GM23338 (cell line): ENCODE data around the gene LCP1.

Source experiments
- CREB1 ChIP-seq: fragments of 250-450 bp; sonication (Bioruptor Pico); IDR thresholded peaks from 2 replicates; pipeline ENCODE4 v1.5.0; 2020; ENCODE audit warnings: low read depth, mild to moderate bottlenecking, moderate library complexity
- EZH2 ChIP-seq: fragments of 200-600 bp; sonication (generic); IDR thresholded peaks from one replicate; pipeline ENCODE4 v1.8.0; 2017; ENCODE audit warnings: antibody characterized with exemption, mild to moderate bottlenecking, low read depth; ENCODE audit not compliant: unreplicated experiment
- EZH2phosphoT487 ChIP-seq: fragments of 200-600 bp; sonication (generic); IDR thresholded peaks from one replicate; pipeline ENCODE4 v1.8.1; 2018; ENCODE audit warnings: antibody characterized with exemption; ENCODE audit not compliant: unreplicated experiment
- JUNB ChIP-seq: IDR thresholded peaks from one replicate; pipeline ENCODE4 v1.6.1; 2016; ENCODE audit warnings: antibody characterized with exemption; ENCODE audit not compliant: unreplicated experiment
- NANOG ChIP-seq: IDR thresholded peaks from 2 replicates; pipeline ENCODE4 v1.6.1; 2016; ENCODE audit warnings: antibody characterized with exemption, borderline replicate concordance
- POLR2AphosphoS5 ChIP-seq: IDR thresholded peaks from 2 replicates; pipeline ENCODE4 v1.6.1; 2016; ENCODE audit warnings: antibody characterized with exemption, low read depth
- STAT1 ChIP-seq: IDR thresholded peaks from one replicate; pipeline ENCODE4 v1.6.1; 2016; ENCODE audit warnings: antibody characterized with exemption; ENCODE audit not compliant: unreplicated experiment
- ZNF114 ChIP-seq: fragments of 250-450 bp; sonication (Bioruptor Pico); IDR thresholded peaks from 2 replicates; pipeline ENCODE4 v1.5.0; 2020; ENCODE audit warnings: mild to moderate bottlenecking, moderate library complexity
- ZNF331 ChIP-seq: fragments of 250-450 bp; sonication (Bioruptor Pico); IDR thresholded peaks from 2 replicates; pipeline ENCODE4 v1.5.0; 2020; ENCODE audit warnings: low read depth, mild to moderate bottlenecking, moderate library complexity
- TF ChIP-seq, protein P1 (sequence below), 2 experiments: fragments of 200-600 bp in 1 of 2; sonication (generic) in 1 of 2; conservative IDR thresholded peaks; 2 replicates each; pipeline versions ENCODE4 v1.5.1 to v1.6.1; 2016 to 2017; ENCODE audit warnings: antibody characterized with exemption in 2 of 2, low read depth in 2 of 2, mild to moderate bottlenecking in 2 of 2, moderate library complexity in 1 of 2
- TF ChIP-seq, protein P2 (sequence below): IDR thresholded peaks from one replicate; pipeline ENCODE4 v1.6.1; 2018; ENCODE audit warnings: antibody characterized with exemption; ENCODE audit not compliant: unreplicated experiment
- TF ChIP-seq, protein P3 (sequence below): IDR thresholded peaks from 2 replicates; pipeline ENCODE4 v1.6.1; 2016; ENCODE audit warnings: antibody characterized with exemption
- TF ChIP-seq, protein P4 (sequence below): fragments of 250-450 bp; sonication (Bioruptor Pico); IDR thresholded peaks from 2 replicates; pipeline ENCODE4 v1.5.0; 2020; ENCODE audit warnings: mild to moderate bottlenecking, moderate library complexity

DNA sequence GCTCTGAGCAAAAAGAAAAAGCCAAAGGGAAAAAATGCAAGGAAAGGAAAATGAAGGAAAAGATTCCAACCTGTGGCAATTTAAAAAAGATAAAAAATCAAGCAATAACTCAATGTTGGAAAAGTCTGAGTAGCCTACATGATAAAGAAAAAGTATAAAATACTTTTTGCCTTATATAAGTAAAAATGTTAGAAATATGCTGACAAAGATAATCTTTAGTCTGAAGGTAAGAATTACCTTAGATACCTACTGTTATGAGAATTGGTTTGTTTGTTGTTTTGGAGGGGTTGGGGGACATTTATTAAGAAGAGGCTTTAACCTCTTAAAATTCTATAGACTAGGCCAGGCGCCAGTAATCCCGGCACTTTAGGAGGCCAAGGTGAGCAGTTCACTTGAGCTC, 47.5 kb downstream of the LCP1 start:
- TF ChIP-seq, protein P1, sequence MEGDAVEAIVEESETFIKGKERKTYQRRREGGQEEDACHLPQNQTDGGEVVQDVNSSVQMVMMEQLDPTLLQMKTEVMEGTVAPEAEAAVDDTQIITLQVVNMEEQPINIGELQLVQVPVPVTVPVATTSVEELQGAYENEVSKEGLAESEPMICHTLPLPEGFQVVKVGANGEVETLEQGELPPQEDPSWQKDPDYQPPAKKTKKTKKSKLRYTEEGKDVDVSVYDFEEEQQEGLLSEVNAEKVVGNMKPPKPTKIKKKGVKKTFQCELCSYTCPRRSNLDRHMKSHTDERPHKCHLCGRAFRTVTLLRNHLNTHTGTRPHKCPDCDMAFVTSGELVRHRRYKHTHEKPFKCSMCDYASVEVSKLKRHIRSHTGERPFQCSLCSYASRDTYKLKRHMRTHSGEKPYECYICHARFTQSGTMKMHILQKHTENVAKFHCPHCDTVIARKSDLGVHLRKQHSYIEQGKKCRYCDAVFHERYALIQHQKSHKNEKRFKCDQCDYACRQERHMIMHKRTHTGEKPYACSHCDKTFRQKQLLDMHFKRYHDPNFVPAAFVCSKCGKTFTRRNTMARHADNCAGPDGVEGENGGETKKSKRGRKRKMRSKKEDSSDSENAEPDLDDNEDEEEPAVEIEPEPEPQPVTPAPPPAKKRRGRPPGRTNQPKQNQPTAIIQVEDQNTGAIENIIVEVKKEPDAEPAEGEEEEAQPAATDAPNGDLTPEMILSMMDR (conservative IDR thresholded peaks at IDR 0.05; ENCODE audit: low read depth in 2 of 2) = no peak
- TF ChIP-seq EZH2phosphoT487 = no peak
- no peak for TF ChIP-seq POLR2AphosphoS5
- no peak for TF ChIP-seq CREB1 (CRISPR knock-in tag)
- no peak for TF ChIP-seq STAT1
- TF ChIP-seq EZH2 = no peak
- TF ChIP-seq, protein P2, sequence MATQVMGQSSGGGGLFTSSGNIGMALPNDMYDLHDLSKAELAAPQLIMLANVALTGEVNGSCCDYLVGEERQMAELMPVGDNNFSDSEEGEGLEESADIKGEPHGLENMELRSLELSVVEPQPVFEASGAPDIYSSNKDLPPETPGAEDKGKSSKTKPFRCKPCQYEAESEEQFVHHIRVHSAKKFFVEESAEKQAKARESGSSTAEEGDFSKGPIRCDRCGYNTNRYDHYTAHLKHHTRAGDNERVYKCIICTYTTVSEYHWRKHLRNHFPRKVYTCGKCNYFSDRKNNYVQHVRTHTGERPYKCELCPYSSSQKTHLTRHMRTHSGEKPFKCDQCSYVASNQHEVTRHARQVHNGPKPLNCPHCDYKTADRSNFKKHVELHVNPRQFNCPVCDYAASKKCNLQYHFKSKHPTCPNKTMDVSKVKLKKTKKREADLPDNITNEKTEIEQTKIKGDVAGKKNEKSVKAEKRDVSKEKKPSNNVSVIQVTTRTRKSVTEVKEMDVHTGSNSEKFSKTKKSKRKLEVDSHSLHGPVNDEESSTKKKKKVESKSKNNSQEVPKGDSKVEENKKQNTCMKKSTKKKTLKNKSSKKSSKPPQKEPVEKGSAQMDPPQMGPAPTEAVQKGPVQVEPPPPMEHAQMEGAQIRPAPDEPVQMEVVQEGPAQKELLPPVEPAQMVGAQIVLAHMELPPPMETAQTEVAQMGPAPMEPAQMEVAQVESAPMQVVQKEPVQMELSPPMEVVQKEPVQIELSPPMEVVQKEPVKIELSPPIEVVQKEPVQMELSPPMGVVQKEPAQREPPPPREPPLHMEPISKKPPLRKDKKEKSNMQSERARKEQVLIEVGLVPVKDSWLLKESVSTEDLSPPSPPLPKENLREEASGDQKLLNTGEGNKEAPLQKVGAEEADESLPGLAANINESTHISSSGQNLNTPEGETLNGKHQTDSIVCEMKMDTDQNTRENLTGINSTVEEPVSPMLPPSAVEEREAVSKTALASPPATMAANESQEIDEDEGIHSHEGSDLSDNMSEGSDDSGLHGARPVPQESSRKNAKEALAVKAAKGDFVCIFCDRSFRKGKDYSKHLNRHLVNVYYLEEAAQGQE = no peak
- TF ChIP-seq NANOG = no peak
- TF ChIP-seq ZNF114 = no peak
- TF ChIP-seq, protein P3, sequence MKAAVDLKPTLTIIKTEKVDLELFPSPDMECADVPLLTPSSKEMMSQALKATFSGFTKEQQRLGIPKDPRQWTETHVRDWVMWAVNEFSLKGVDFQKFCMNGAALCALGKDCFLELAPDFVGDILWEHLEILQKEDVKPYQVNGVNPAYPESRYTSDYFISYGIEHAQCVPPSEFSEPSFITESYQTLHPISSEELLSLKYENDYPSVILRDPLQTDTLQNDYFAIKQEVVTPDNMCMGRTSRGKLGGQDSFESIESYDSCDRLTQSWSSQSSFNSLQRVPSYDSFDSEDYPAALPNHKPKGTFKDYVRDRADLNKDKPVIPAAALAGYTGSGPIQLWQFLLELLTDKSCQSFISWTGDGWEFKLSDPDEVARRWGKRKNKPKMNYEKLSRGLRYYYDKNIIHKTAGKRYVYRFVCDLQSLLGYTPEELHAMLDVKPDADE = no peak
- TF ChIP-seq JUNB = no peak
- TF ChIP-seq, protein P4, sequence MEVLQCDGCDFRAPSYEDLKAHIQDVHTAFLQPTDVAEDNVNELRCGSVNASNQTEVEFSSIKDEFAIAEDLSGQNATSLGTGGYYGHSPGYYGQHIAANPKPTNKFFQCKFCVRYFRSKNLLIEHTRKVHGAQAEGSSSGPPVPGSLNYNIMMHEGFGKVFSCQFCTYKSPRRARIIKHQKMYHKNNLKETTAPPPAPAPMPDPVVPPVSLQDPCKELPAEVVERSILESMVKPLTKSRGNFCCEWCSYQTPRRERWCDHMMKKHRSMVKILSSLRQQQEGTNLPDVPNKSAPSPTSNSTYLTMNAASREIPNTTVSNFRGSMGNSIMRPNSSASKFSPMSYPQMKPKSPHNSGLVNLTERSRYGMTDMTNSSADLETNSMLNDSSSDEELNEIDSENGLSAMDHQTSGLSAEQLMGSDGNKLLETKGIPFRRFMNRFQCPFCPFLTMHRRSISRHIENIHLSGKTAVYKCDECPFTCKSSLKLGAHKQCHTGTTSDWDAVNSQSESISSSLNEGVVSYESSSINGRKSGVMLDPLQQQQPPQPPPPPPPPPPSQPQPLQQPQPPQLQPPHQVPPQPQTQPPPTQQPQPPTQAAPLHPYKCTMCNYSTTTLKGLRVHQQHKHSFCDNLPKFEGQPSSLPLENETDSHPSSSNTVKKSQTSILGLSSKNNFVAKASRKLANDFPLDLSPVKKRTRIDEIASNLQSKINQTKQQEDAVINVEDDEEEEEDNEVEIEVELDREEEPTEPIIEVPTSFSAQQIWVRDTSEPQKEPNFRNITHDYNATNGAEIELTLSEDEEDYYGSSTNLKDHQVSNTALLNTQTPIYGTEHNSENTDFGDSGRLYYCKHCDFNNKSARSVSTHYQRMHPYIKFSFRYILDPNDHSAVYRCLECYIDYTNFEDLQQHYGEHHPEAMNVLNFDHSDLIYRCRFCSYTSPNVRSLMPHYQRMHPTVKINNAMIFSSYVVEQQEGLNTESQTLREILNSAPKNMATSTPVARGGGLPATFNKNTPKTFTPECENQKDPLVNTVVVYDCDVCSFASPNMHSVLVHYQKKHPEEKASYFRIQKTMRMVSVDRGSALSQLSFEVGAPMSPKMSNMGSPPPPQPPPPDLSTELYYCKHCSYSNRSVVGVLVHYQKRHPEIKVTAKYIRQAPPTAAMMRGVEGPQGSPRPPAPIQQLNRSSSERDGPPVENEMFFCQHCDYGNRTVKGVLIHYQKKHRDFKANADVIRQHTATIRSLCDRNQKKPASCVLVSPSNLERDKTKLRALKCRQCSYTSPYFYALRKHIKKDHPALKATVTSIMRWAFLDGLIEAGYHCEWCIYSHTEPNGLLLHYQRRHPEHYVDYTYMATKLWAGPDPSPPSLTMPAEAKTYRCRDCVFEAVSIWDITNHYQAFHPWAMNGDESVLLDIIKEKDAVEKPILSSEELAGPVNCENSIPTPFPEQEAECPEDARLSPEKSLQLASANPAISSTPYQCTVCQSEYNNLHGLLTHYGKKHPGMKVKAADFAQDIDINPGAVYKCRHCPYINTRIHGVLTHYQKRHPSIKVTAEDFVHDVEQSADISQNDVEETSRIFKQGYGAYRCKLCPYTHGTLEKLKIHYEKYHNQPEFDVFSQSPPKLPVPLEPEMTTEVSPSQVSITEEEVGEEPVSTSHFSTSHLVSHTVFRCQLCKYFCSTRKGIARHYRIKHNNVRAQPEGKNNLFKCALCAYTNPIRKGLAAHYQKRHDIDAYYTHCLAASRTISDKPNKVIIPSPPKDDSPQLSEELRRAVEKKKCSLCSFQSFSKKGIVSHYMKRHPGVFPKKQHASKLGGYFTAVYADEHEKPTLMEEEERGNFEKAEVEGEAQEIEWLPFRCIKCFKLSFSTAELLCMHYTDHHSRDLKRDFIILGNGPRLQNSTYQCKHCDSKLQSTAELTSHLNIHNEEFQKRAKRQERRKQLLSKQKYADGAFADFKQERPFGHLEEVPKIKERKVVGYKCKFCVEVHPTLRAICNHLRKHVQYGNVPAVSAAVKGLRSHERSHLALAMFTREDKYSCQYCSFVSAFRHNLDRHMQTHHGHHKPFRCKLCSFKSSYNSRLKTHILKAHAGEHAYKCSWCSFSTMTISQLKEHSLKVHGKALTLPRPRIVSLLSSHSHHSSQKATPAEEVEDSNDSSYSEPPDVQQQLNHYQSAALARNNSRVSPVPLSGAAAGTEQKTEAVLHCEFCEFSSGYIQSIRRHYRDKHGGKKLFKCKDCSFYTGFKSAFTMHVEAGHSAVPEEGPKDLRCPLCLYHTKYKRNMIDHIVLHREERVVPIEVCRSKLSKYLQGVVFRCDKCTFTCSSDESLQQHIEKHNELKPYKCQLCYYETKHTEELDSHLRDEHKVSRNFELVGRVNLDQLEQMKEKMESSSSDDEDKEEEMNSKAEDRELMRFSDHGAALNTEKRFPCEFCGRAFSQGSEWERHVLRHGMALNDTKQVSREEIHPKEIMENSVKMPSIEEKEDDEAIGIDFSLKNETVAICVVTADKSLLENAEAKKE (CRISPR knock-in tag) = no peak
- no peak for TF ChIP-seq ZNF331 (CRISPR knock-in tag)
